ENCODE measurements around the gene THRAP3.
A peak's percentile ranks its signal among the peaks of the same experiment; 100 is the strongest.

GRCh38 chr1:36187800-36188593 is 36.2 kb upstream of the THRAP3 start:
- TF ChIP-seq CTCF (IDR thresholded peaks at IDR 0.05 in 2 of 3, conservative IDR thresholded peaks at IDR 0.05 in 1 of 3; ENCODE audit: insufficient read depth in 2 of 3, low read depth in 1 of 3, low read length in 3 of 3): peak; percentile 95 to 97 (median 97)
- TF ChIP-seq SMC3 (conservative IDR thresholded peaks at IDR 0.05; ENCODE audit: insufficient read depth, low read depth, low read length): peak; percentile 99

All from K562 (cell line).